ENCODE data around the gene ADGRL4. TPM values are rescaled to one million over a fixed set of nuclear protein-coding genes. Genes with fewer than 3 reads are reported as not detected.

ADGRL4 gene
- total and polyA plus RNA-seq, 2 of the 13 experiments (the other 11 are each of a cell fraction or from before 2014, with no cell fraction given), result not detected

DNA sequence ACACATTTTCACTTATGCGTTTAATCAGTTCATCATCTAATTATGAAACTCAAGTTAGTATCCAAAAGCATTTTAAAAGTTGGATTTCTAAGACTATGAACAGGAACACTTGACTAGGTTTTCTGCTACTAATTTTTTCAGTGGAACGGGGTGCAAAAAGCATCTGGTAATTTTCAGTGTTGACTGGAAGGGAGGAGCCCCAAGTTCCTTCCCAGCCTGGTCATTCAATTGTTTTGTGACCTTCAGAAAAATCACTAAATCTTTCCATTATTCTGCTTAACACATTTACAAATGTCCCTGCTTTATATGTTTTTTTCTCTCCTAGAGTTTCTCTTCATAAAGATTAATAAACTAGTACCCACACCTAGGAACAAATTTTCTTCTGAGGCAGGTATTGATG, 6.0 kb upstream of the ADGRL4 start:
- Histone ChIP-seq H3K4me1 (ENCODE audit: insufficient read depth, low read length) (no peaks in the 10 kb centered on the region), H3K4me3 (replicated peaks in 1 of 3; ENCODE audit: insufficient read depth in 1 of 3, low read depth in 2 of 3, low read length in 3 of 3) (no peak overlapping the region), H3K27me3 (ENCODE audit: control insufficient read depth in 1 of 2, insufficient read depth in 2 of 2, low read length in 2 of 2) (no peaks in the 10 kb centered on the region), H2AFZ (ENCODE audit: low read length) (no peak overlapping the region), H3K9me3 (ENCODE audit: low read length) (peaks cover 31% of the 10 kb centered on the region), H3K79me2 (ENCODE audit: insufficient read depth, low read length) (no peaks in the 10 kb centered on the region), H3K9ac (ENCODE audit: insufficient read depth, low read depth, low read length) (no peak overlapping the region), H3K27ac (ENCODE audit: extremely low read length, insufficient read depth, low read length) (no peak overlapping the region), H3K4me2 (ENCODE audit: low read depth, low read length) (no peak overlapping the region), H3K36me3 (replicated peaks in 1 of 2; ENCODE audit: control insufficient read depth in 1 of 2, insufficient read depth in 2 of 2, low read length in 2 of 2) (no peaks in the 10 kb centered on the region), H4K20me1 (ENCODE audit: insufficient read depth, low read length) (no peaks in the 10 kb centered on the region)
- POLR2A ChIA-PET, result no interaction called here
- ATAC-seq (no peak), FAIRE-seq (no peak), DNase-seq (ENCODE audit: low spot score) (no peak)
- TF ChIP-seq, protein P1, sequence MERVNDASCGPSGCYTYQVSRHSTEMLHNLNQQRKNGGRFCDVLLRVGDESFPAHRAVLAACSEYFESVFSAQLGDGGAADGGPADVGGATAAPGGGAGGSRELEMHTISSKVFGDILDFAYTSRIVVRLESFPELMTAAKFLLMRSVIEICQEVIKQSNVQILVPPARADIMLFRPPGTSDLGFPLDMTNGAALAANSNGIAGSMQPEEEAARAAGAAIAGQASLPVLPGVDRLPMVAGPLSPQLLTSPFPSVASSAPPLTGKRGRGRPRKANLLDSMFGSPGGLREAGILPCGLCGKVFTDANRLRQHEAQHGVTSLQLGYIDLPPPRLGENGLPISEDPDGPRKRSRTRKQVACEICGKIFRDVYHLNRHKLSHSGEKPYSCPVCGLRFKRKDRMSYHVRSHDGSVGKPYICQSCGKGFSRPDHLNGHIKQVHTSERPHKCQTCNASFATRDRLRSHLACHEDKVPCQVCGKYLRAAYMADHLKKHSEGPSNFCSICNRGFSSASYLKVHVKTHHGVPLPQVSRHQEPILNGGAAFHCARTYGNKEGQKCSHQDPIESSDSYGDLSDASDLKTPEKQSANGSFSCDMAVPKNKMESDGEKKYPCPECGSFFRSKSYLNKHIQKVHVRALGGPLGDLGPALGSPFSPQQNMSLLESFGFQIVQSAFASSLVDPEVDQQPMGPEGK (CRISPR knock-in tag; IDR thresholded peaks at IDR 0.05), result no peak
- TF ChIP-seq ZBTB20 (CRISPR knock-in tag; IDR thresholded peaks at IDR 0.05; ENCODE audit: borderline replicate concordance, low read depth) (no peak), MEIS1 (CRISPR knock-in tag; IDR thresholded peaks at IDR 0.05; ENCODE audit: borderline replicate concordance) (no peak), ZNF652 (CRISPR knock-in tag; IDR thresholded peaks at IDR 0.05; ENCODE audit: borderline replicate concordance, low read depth) (no peak), KDM2A (CRISPR knock-in tag; IDR thresholded peaks at IDR 0.05; ENCODE audit: borderline replicate concordance, low read depth) (no peak), ZNF747 (CRISPR knock-in tag; IDR thresholded peaks at IDR 0.05; ENCODE audit: borderline replicate concordance) (no peak), ZNF282 (IDR thresholded peaks at IDR 0.05; ENCODE audit: partially characterized antibody) (no peak), PAF1 (CRISPR knock-in tag; IDR thresholded peaks at IDR 0.05) (no peak), FOXC1 (CRISPR knock-in tag; IDR thresholded peaks at IDR 0.05; ENCODE audit: borderline replicate concordance) (no peak), THYN1 (CRISPR knock-in tag; IDR thresholded peaks at IDR 0.05; ENCODE audit: borderline replicate concordance, low read depth) (no peak), PPARG (CRISPR knock-in tag; conservative IDR thresholded peaks at IDR 0.05) (no peak), GPN1 (CRISPR knock-in tag; IDR thresholded peaks at IDR 0.05; ENCODE audit: borderline replicate concordance) (no peak), HMG20B (CRISPR knock-in tag; conservative IDR thresholded peaks at IDR 0.05) (no peak), ZNF891 (CRISPR knock-in tag; IDR thresholded peaks at IDR 0.05) (no peak), SP140L (CRISPR knock-in tag; IDR thresholded peaks at IDR 0.05; ENCODE audit: borderline replicate concordance) (no peak), ZNF883 (CRISPR knock-in tag; IDR thresholded peaks at IDR 0.05; ENCODE audit: not compliant biosample characterization) (no peak), NCOA2 (CRISPR knock-in tag; IDR thresholded peaks at IDR 0.05) (no peak), ZNF839 (CRISPR knock-in tag; IDR thresholded peaks at IDR 0.05; ENCODE audit: borderline replicate concordance) (no peak), TAF15 (IDR thresholded peaks at IDR 0.05; ENCODE audit: low read depth, low read length, poor library complexity, severe bottlenecking) (no peak)
- CTCF ChIA-PET (ENCODE audit: low intra/inter-chr PET ratio, low total read pairs), result no interaction called here
- intact Hi-C loops (cut with micrococcal nuclease; ENCODE audit: unreplicated experiment) (no loop called here), in situ Hi-C loops (cut with HindIII; ENCODE audit: extremely low pct_ligation_motif_present, low pct_unique_long_range_greater_than_20kb) (no loop called here)
- 29% methylated on average over 2 of the region's 2 CpGs for WGBS (ENCODE audit: low lambda C conversion rate)
- BruUV-seq (replicated peaks), result no TSS peak
